Ovary (tissue), 3 donors: ENCODE data around the gene IDI2.

Source experiments
- EP300 ChIP-seq: sonication (generic); formaldehyde crosslinking; IDR thresholded peaks from one replicate; pipeline ENCODE4 v1.6.1; 2017; ENCODE audit warnings: antibody characterized with exemption
- TF ChIP-seq, protein P1 (sequence below), 3 donors: fragments of 450-650 bp in 2 of 3; fragments of 200-600 bp in 1 of 3; IDR thresholded peaks; one replicate each; pipeline versions ENCODE4 v1.5.1 to v1.8.0; 2016 to 2022; ENCODE audit warnings: antibody characterized with exemption in 3 of 3, mild to moderate bottlenecking in 1 of 3
- donor health status: DM: no; HTN: no; CAD: no.

DNA sequence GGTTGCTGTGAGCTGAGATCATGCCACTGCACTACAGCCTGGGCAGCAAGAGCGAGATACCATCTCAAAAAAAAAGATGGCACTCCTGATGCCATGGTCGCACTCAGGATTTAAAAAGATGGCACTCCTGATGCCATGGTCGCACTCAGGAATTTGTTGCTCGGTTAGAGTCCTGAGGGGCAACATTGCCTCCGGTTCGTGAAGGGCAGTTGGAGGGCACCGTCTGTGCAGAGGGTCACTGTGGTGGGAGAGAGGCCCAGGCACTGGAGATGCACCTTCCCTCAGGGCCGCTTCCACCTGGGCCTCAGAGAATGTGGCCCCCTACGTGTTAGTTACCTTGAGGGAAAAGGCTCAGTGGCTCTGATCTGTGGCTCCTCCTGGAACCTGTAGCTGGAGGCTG lies 19.1 kb downstream of the IDI2 start:
- TF ChIP-seq, protein P1, sequence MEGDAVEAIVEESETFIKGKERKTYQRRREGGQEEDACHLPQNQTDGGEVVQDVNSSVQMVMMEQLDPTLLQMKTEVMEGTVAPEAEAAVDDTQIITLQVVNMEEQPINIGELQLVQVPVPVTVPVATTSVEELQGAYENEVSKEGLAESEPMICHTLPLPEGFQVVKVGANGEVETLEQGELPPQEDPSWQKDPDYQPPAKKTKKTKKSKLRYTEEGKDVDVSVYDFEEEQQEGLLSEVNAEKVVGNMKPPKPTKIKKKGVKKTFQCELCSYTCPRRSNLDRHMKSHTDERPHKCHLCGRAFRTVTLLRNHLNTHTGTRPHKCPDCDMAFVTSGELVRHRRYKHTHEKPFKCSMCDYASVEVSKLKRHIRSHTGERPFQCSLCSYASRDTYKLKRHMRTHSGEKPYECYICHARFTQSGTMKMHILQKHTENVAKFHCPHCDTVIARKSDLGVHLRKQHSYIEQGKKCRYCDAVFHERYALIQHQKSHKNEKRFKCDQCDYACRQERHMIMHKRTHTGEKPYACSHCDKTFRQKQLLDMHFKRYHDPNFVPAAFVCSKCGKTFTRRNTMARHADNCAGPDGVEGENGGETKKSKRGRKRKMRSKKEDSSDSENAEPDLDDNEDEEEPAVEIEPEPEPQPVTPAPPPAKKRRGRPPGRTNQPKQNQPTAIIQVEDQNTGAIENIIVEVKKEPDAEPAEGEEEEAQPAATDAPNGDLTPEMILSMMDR (IDR thresholded peaks at IDR 0.05): no peak
- no peak for TF ChIP-seq EP300
